ENCODE data around the gene SYNDIG1L.

Gene SYNDIG1L

DNA sequence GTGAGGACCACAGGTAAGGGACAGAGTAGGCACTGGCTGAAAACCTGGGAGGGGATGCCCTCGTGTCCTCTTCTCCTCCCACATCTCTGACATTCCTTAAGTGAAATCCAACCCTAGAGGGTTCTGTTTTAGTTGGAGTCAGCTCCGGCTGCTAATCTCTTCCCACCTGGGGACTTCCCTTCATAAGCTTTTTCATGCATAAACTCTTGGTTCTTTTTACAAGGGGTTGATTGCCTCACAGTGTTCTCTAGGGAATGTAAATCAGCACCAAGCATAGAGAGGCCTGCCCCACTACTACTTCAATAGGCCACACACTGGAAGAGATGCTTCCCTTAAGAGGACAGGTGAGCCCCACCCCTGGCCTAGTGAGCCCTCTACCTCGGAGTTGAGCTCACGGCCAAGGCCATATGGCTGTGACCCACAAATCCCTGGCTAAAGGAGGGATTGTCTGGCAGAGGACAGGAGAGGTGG is 3.2 kb upstream of the SYNDIG1L start:
- no peak for DNase-seq

DNA sequence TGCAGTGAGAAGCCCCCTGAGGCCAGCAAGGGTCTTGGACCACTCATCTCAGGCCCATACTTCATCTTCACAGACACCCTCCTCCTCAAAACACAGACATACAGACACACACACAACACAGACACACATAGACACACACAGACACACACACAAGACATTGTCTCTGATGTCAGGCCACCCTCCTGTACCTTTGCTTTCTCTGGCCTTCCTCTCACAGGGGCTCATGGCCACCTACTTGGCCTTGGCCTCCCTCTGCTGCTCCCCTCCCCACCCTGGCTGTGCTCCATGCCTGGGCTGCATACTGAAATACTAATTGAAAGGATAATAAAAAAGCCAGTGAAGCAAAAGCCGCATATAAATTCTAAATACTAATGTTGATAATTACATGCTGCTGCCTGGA is 1.6 kb upstream of the SYNDIG1L start:
- DNase-seq, result no peak

DNA sequence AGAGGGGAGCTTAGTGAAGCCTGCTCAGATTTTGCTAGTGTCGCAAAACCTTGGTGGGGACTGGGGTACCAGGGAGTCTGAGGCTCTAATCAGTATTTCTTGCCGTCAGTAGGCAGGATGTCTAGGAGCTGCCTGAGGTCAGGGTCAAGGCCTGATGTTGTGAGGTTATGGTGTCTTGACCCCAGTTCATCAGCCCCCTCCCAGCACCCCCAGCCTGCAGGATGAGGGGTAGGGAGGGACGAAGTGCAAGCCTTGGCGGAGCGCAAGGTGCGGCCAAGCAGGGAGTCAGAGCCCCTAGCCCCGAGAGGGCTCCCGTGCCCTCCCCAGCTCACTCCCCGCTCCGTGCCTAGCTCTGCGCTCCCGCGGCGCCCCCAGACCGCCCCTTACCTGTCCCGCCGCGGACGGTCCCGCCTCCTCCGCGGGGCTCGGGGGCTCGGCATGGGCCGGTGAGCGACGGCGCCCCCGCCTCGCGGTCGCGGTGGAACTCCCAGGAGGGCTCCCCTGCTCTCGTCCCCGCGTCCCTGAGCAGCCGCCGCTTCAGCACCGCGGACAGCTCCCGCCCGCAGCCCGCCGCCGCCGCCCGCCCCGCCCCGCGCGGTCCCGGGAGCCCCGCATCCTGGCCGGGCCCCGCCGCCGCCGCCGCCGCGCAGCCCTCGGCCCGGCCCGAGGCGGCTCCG is 347 bp downstream of the SYNDIG1L start:
- peak; percentile 35 to 78 (median 64) for DNase-seq

DNA sequence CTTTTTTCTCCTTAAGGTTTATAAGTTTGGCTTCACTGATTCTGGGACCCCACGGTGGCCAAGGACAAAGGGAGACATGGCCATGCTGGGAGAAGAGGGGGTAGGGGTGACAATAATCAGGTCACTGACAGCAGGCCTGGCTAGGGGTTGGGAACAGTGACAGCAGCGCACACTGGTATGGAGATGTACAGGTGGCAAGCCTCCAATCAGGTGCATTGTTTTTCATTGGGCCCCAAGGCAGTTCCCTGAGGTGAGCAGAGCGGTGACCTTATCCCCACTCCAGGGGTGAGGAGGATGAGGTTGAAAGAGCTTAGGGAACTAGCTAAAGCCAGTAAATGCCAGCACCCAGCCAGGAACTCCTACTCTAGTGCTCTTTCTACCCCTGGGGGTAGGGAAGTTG is 1.4 kb downstream of the SYNDIG1L start:
- DNase-seq, result no peak

DNA sequence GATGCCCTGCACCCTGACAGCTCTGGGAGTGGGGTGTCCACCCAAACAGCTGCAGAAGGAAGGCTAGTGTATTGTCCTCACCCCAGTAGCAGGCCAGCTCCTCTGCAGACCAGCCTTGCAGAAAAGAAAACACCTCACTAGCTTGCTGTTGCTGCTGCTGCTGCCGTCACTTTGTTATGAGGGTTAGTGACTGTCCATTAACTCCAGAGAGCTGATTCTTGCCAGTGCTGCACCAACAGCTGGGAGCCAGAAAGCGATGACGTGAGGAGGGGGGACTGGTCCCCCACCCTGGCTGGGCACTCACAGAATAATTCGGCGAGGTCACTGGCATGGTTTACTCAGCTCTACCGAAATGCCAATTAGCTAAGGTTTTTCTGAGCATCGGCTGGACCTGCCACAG is 2.8 kb downstream of the SYNDIG1L start:
- no peak for DNase-seq

DNA sequence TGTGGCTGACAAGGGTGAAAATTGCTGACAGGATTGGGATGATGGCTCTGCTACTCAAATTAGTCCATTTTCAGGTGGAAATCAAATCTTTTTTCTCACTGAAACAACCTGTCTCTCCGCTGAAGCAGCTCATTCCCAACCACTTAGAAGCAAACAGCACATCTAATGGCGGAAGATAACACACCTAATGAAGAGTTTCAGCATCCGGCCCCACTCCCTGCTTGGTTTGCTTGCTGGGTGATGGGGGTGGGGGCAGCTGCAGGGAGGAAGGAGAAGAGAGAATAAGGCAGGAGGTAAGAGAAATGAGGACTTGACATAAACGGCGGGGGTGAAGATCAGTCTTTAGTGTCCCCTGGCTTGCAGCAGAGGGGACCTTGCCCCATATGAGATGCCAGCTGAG is 4.0 kb downstream of the SYNDIG1L start:
- no peak for DNase-seq

DNA sequence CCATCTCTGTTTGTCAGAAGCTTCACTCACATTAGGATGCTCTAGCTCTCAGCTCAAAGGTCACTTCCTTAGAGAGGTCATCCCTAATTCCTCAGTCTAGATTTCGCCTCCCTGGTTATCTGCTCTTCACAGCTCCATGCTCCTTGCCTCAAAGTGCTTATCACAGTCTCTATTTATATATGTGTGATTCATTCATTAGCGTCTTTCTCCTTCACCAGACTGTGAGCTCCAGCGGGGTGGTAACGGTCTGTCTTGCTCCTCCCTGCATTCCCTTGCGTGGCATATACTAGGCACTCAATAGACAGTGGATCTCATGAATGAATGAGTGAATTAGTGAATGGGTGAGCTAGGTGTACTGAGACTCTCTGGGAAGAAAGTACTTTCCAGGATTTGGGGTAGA is 6.9 kb downstream of the SYNDIG1L start:
- DNase-seq, result no peak

DNA sequence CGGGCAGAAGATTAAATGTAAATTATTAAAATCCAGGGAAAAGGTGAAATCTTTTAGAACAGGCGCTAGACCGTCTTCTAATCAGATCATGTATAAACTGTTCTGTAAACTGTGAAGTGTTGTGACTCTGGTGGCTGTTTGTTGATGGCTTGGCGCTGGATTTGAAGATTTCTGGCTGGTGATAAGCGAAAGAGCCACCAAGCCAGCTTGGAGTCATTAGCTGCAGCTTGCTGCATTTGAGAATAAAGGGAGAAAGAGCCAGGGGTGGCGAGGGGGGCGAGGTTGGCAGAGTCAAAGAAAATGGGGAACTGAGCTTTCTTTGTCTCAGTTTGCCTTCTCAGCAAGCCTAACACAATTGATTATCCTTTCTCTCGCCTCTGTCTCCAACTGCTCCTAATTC is 8.0 kb downstream of the SYNDIG1L start:
- no peak for DNase-seq

DNA sequence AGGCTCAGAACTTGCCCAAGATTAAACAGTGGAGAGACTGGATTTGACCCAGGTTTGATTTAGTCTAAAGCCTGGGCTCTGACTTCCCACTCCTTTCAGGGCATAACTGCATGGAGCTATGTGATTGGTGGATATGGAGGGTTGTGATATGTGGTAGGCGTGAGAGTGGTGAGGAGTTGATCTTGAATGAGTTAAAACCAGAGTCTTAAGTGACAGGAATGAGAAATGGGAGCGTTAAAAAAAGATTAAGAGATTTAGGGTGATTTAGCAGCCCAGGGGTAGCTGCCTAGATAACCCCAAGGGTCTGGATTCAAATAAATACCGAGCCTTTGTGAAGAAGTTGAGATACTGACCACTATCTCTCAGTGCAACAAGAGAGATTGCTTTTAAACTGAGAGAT is 8.4 kb downstream of the SYNDIG1L start:
- DNase-seq, result no peak

DNA sequence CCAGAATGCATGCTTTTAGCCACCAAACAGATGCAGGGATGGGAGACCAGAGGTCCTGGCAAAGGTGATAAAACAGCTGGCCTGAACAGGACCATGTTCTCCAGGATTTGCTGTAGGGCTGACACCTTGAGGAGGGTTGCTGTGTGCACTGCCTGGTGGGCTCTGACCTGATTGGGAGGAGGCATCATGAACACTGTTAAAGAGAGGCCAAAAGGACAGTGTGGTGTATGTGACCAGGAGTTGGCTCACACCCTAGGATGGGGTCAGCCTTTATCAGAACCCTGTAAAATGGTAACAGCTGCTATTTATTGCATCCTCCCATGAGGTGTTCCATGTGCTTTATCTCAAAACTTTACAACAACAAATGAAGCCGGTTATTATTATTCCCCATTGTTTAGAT is 8.8 kb downstream of the SYNDIG1L start:
- no peak for DNase-seq

DNA sequence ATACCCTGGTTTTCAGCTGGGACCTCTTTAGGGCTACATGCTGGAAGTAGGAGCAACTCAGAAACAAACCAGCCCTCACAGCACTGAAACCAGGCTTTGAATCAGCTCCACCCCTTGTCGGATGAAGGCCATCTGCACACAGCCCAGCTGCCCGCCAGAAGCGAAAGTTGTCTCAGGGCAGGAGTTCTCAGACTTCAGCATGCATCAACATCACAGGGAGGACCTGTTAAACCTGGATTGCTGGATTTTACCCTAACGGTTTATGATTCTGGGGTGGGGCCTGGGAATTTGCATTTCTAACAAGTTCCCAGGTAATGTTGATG is 10.9 kb downstream of the SYNDIG1L start:
- DNase-seq, result no peak

DNA sequence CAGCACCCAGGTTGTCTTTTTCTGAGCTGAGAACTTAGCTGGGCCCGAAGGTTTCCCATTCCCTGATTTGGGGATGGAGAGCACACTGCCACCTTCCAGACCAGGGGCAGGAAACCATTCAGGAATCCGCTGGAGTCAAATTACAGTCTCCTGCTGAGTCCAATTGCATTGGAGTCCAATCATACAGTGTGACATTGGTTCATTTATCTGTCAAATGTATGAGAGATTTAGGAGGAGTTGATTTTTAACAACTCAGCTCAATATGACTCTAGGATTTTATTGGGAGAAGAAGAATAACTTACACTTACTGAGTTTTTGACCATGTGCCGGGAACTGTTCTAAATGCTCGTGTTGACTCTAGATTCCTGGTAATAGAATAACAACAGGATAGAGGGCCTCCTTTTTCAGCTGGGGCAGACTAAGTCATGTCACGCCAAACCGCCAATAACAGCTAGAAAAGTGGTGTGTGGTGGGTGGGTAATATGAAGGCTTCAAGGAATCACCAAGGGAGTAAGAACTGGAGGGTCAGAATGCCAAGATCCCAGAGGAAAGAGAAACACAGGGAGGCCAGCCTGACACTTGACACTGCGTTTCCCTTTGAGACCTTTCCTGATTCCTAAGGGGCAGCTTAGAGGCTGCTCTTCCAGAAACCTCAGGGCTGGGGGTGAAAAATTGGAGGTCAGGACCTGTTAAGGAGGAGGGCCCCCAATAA is 11.5 kb downstream of the SYNDIG1L start:
- no peak for DNase-seq

DNA sequence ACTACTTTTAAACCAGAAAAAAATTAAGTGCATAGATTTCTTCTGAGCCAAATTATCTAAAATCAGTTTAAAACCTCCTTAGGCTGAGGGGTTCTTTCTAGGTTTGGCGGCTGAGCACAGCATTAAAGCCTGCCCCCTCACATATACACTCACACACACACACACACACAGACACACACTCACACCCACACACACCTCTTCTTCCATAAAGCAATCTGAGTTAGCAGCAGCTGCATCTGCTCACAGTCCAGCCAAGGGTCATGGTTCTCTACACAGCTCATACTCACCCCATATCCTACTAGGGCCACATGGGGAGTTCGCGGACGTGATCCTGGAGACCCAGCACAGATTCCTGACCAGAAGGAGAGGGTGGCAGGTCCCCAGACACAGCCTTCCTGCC is 12.4 kb downstream of the SYNDIG1L start:
- DNase-seq, result no peak

DNA sequence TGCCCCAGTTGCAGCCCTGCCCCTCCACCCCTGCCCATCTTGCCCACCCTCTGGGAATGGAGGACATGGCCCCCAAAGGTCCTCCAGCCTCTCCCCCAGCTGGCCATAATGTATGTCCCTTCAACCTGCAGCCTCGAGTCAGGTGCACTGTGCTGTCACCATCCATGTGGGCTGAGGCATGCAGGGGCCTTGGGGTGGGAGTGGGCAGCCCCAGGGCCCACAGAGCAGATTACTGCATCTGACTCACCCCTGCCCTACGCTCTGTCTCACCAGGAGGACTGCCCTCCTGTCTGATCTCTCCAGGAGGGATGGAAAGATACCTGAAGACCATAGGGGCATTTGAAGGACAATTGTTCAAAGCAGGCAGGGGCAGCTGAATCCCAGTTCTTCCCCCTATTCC is 13.3 kb downstream of the SYNDIG1L start:
- no peak for DNase-seq

DNA sequence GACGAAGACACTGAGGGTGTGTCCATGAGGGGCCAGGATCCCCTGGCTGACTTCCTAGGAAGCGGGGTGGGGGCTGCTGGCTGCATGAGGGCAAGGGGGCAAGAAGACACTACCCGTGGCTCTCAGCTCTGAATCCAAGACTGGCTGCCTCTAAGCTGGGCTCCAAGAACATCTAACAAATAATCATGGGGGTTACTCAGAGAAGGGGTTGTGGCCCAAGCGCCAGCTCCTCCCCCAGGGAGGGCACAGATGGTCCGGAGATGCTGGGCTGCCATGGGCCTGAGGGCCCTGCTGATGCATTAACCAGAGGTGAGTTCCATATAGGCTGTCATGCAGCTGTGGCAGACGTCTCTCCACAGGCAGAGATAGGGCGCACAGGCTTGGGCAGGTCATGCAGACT is 14.3 kb downstream of the SYNDIG1L start:
- DNase-seq, result no peak

DNA sequence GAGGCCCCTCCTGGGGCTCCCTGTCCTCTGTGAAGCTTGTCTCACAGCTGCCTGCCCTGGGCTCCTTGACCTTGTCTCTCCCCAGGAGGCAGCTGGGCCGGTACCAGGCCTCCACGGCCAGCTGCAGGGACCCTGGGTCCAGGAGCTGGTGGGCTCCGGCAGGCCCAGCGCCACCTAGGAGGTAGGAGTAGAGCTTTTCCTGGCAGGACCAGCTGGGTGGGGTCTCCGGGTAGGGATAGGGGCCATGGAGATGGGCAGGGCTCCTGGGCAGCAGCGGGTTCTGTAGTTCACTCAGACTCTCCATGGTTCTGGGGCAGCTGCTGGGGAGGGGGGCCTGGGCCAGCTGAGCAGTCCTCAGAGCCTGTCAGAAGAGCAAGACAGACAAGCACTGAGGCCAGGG is 16.6 kb downstream of the SYNDIG1L start:
- no peak for DNase-seq

DNA sequence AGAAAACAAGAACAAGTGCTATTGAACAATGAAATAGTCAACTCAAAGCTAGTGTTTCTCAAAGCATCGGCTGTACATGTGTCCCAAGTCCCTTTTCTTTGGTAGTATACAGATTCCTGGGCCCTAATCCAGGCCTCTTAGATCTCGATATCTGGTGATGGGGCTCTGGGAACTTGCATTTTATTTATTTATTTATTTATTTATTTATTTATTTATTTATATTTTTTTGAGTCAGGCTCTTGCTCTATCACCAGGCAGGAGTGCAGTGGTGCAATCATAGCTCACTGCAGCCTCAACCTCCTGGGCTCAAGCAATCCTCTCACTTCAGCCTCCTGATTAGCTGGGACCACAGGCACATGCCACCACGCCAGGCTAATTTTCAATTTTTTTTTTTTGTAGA is 17.1 kb downstream of the SYNDIG1L start:
- DNase-seq, result no peak

DNA sequence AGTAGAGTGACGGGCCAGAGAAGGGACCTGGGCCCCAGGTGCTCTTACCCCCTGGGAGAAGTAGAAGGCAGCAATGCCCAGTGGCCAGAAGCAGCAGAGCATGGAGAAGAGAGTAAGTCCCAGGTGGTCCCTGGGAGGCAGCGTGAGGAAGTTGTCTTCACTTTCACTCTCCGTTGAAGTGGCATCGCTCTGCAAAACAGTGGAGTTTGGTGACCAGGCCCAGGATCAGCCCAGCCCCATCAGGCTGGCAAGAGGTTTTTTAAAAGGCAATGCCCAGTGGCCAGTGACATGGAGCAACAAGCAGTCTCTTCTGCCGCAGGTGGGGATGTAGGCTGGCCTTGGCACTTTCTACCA is 18.2 kb downstream of the SYNDIG1L start:
- no peak for DNase-seq

DNA sequence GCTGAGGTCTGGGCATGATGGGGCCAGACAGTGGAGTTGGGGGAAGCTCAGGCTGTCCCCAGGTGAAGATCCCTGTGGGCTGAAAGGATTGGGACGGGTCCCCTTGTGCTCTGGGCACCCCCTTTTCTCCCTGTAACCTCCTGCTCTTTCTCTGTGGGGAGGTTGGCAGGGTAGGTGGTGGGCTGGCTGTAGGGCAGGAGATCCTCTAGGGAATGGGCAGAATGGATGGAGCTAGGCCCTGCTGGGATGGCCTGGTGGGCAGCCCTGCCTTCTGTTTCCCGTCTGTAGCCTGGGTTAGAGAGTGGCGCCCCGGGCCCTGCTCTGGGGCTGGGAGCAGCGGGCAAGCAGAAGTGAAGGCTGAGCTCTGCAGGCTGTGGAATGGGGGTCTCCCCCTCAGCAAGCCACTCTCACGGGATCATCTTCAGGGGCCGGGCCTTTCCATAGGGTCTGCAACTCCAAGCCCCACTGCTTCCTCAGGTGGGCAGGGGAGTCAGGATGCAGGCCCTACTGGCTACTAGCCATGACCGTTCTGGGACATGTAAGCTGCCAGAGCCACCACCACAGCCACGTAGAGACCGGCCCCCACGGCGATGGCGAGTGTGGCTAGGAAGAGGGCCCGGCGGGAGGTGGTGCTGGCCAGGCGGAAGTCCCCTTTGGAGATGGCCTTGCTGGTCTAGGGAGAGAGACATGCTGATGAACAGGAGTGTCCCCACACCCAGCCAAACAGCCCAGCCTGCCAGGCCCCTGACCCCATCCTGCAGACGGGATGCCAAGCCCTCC is 18.8 kb downstream of the SYNDIG1L start:
- DNase-seq, result no peak

DNA sequence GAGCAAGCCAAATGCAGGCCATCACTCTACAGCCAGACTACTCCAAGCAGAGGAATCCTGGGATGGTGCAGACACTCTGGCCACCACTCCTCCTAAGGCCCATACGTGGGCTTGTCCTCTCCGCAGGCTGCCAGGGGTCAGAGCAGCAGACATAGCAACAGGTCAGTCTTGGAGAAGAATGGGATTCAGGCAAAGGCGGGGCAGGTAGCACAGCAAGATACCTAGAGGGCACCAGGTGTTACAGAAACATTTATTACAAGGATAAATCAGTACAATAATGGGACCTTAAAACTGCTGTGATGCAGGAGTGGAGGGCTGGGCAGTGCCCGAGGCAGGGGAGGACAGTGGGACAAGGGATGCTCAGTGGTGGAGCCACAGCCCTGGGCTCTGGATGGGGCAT is 20.3 kb downstream of the SYNDIG1L start:
- no peak for DNase-seq

DNA sequence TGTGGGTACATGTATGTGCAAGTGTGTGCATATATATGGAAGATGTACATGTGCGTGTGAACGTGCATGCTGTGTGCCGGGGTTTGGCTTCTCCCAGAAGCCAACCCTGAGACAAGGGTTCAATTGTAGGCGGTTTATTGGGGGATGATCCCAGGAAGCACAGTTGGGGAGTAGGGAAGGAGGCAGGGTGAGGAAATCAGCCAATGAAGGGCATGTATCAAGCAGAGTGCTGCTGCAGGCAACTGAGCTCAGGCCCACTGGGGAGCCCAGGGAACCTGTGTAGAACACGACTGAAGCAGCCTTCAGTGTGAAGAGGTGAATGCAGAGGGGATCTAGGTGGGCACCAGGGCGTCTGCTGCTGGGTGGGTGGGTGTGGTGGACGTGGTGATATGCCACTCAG is 21.6 kb downstream of the SYNDIG1L start:
- no peak for DNase-seq

DNA sequence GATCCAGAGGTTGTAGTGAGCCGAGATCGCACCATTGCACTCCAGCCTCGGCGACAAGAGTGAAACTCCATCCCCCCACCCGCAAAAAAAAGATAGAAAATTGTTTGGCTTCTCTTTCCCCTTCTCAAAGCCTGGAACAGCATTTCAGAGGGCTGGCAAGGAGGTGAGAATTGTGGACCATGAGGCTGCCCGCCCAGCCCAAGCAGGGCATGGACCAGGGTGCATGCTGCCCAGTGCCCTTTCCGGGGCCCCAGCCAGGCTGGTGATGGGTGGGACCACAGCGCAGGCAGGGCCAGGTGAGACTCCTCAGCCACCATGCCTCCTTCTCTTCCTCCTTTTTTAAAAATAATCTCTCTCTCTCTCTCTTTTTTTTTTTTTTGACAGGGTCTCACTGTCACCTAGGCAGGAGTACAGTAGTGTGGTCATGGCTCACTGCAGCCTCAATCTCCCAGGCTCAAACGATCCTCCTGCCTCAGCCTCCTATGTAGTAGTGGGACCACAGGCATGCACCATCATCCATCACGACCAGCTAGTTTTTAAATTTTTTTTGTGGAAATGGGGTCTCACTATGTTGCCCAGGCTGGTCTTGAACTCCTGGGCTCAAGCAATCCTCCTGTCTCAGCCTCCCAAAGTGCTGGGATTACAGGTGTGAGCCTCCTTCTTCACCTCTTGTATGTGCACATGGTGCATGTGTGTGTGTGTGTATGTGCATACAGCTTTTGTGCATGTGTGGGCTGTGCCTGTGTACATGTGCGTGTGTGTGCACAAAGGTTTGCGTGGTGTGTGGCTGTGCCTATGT is 22.2 kb downstream of the SYNDIG1L start:
- no peak for DNase-seq

Data from suppressor macrophage (primary cell).